Measurements from ENCODE around the gene ZNF711.
"Not testable (repeated sequence)": the region's sequence is repeated elsewhere in the genome, so short reads cannot be mapped to it uniquely, and the experiment has no call there.

ZNF711 gene

GRCh38 chrX:85303544-85303943, 59.8 kb downstream of the ZNF711 start:
- no peaks in the 10 kb centered on the region for H3K36me3 ChIP-seq (ENCODE audit: control insufficient read depth, insufficient read depth, low read length)

GRCh38 chrX:85309717-85310116, 65.9 kb downstream of the ZNF711 start:
- Histone ChIP-seq H3K9me3 (ENCODE audit: control insufficient read depth, low read length) (no peaks in the 10 kb centered on the region), H3K27me3 (ENCODE audit: control insufficient read depth, insufficient read depth, low read length) (no peaks in the 10 kb centered on the region), H3K9ac (ENCODE audit: low read length) (no peak overlapping the region), H3K4me3 (ENCODE audit: low read length) (no peak overlapping the region), H3K36me3 (ENCODE audit: control insufficient read depth, insufficient read depth, low read length) (no peaks in the 10 kb centered on the region), H3K4me1 (ENCODE audit: control insufficient read depth, insufficient read depth, low read length) (no peaks in the 10 kb centered on the region)

More at GRCh38 chrX:85303544-85303943, 59.8 kb downstream of the ZNF711 start:
- H3K9me3 ChIP-seq (ENCODE audit: control insufficient read depth, low read length) = no peaks in the 10 kb centered on the region
- H3K9ac ChIP-seq (ENCODE audit: low read length) = no peak overlapping the region
- no peak overlapping the region for H3K4me3 ChIP-seq (ENCODE audit: low read length)
- no peaks in the 10 kb centered on the region for H3K4me1 ChIP-seq (ENCODE audit: control insufficient read depth, insufficient read depth, low read length)
- no peaks in the 10 kb centered on the region for H3K27me3 ChIP-seq (ENCODE audit: control insufficient read depth, insufficient read depth, low read length)

DNA sequence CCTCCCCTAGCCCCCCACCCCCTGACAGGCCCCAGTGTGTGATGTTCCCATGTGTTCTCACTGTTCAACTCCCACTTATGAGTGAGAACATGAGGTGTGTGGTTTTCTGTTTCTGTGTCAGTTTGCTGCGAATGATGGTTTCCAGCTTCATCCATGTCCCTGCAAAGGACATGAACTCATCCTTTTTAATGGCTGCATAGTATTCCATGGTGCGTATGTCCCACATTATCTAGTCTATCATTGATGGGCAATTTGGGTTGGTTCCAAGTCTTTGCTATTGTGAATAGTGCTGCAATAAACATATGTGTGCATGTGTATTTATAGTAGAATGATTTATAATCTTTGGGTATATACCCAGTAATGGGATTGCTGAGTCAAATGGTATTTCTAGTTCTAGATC, 67.6 kb downstream of the ZNF711 start:
- not testable (repeated sequence) for H3K9ac ChIP-seq (ENCODE audit: low read length); H3K4me1 ChIP-seq (ENCODE audit: control insufficient read depth, insufficient read depth, low read length); H3K4me3 ChIP-seq (ENCODE audit: low read length); H3K9me3 ChIP-seq (ENCODE audit: control insufficient read depth, low read length); H3K27me3 ChIP-seq (ENCODE audit: control insufficient read depth, insufficient read depth, low read length); H3K36me3 ChIP-seq (ENCODE audit: control insufficient read depth, insufficient read depth, low read length)
